Measurements from ENCODE around the gene SLC37A2.

Gene SLC37A2

DNA sequence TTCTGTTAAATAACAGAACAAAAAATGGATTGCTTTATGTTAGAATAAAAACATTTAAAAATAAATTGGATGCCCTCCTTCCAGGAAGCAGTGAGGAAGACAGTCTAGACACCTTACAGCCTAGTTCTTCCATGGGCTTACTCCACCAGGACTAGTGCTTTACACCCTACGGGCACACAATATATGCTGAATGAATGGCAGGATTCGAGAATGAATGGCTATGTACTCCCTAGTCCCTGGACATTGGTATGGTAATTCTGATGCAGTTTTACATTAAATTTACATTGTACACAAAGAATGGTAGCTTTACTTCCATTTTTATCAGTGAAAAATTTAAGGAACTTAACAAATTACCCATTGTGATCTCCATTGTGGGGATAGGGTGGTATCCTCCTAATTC is 31.6 kb downstream of the SLC37A2 start:
- Histone ChIP-seq H3K4me1 (peaks cover 0 to 7% (median 3%) of the 10 kb centered on the region in 4 donors), H3K27ac (no peak overlapping the region), H3K9me3 (no peaks in the 10 kb centered on the region), H3K27me3 (no peaks in the 10 kb centered on the region), H3K4me3 (no peak overlapping the region), H3K36me3 (peaks cover 15 to 49% (median 28%) of the 10 kb centered on the region in 3 donors)
- intact Hi-C loops (cut with DNase I; ENCODE audit: low total_unique reads): no loop called here
- TF ChIP-seq, protein P1, sequence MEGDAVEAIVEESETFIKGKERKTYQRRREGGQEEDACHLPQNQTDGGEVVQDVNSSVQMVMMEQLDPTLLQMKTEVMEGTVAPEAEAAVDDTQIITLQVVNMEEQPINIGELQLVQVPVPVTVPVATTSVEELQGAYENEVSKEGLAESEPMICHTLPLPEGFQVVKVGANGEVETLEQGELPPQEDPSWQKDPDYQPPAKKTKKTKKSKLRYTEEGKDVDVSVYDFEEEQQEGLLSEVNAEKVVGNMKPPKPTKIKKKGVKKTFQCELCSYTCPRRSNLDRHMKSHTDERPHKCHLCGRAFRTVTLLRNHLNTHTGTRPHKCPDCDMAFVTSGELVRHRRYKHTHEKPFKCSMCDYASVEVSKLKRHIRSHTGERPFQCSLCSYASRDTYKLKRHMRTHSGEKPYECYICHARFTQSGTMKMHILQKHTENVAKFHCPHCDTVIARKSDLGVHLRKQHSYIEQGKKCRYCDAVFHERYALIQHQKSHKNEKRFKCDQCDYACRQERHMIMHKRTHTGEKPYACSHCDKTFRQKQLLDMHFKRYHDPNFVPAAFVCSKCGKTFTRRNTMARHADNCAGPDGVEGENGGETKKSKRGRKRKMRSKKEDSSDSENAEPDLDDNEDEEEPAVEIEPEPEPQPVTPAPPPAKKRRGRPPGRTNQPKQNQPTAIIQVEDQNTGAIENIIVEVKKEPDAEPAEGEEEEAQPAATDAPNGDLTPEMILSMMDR (IDR thresholded peaks at IDR 0.05): no peak
- DNase-seq: no peak

DNA sequence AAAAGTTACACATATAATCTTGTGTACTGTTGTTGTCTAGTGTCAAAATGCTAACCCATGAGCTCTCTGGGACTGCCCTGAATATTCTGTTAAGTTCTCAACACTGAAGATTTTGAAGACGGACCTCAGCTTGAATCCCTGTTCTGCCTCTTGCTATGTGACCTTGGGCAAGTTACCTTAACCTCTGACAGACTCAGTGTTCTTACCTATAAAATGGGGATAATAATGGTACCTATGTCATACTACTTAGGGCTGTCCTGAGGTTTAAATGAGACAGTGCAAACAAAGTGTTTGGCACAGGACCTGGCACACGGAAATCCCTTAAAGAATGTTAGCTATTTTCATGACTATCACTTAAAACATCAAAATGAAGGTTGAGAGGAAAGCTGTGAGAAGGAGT is 37.0 kb downstream of the SLC37A2 start:
- no peaks in the 10 kb centered on the region for H3K27me3 ChIP-seq
- no peak for DNase-seq
- intact Hi-C loops (cut with DNase I; ENCODE audit: low total_unique reads): no loop called here
- TF ChIP-seq, protein P1 (IDR thresholded peaks at IDR 0.05): no peak
- H3K9me3 ChIP-seq: no peaks in the 10 kb centered on the region
- no peak overlapping the region for H3K4me3 ChIP-seq
- H3K36me3 ChIP-seq: peaks cover 15 to 72% (median 42%) of the 10 kb centered on the region in 3 donors
- H3K4me1 ChIP-seq: no peaks in the 10 kb centered on the region
- H3K27ac ChIP-seq: no peak overlapping the region

DNA sequence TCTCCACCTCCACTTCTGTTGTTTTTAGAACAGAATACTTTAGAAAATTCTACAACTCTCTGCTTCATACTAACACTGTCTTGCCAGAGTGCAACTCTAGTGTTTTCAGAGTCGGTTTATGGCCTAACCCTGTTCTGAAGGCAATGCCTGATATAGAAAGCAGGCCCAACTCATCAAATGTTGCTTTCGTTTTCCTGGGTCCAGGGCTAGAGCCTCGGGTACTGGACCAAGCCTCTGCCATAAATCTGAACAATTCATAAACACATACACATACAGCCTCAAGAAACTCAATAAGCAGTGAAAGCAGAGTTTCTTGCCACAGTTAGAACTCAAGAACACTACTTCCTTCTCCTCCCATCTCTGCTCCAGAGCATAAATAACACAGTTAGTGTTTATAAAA is 38.5 kb downstream of the SLC37A2 start:
- TF ChIP-seq, protein P1 (IDR thresholded peaks at IDR 0.05): no peak
- DNase-seq: no peak
- Histone ChIP-seq H3K27ac (no peak overlapping the region), H3K9me3 (no peaks in the 10 kb centered on the region), H3K27me3 (no peaks in the 10 kb centered on the region), H3K36me3 (peaks cover 10 to 61% (median 36%) of the 10 kb centered on the region in 3 donors), H3K4me3 (no peak overlapping the region), H3K4me1 (no peaks in the 10 kb centered on the region)
- intact Hi-C loops (cut with DNase I; ENCODE audit: low total_unique reads): no loop called here

DNA sequence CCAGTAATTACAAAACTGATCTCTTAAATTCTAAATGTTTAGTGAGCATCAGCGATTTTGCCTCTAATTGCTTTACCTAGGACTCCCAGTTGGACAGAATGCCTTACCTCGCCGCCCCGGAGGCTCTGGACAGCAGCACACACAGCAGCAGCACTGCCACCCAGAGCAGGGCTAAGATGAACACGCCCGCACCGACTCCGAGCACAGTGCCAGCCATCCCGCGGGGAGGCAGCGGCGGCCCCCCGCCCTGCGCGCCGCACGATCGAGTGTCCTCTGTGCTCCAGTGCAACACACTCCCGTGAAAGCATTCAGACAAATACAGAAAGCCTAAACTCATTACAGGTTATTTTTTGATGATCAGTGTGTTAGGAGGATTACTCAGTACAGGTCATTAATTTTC is 38.9 kb downstream of the SLC37A2 start:
- Histone ChIP-seq H3K27ac (no peak overlapping the region), H3K9me3 (no peaks in the 10 kb centered on the region), H3K27me3 (no peaks in the 10 kb centered on the region), H3K36me3 (peaks cover 7 to 57% (median 32%) of the 10 kb centered on the region in 3 donors), H3K4me3 (no peak overlapping the region), H3K4me1 (no peaks in the 10 kb centered on the region)
- TF ChIP-seq, protein P1 (IDR thresholded peaks at IDR 0.05): no peak
- intact Hi-C loops (cut with DNase I; ENCODE audit: low total_unique reads): no loop called here
- no peak for DNase-seq

DNA sequence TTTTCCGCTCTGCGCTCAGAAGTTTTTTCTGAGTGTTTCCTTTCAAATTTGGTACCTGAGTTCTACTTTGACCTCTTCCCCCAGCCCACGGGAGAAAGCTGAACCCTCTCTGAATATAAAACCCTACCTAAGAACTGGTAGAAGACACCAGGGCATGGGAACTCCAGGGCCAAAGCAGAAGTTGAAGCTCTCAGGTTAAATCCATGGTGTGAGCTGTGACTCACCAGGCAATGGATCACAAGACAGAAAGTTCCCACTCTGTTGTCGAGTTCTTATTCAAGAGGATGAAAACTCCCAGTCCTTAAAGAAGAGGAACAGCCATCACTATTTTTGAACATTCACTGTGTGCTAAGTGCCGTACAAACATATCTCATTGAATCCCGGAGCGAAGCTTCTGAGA is 39.4 kb downstream of the SLC37A2 start:
- TF ChIP-seq, protein P1 (IDR thresholded peaks at IDR 0.05): no peak
- Histone ChIP-seq H3K36me3 (peaks cover 2 to 52% (median 27%) of the 10 kb centered on the region in 3 donors), H3K27ac (no peak overlapping the region), H3K4me1 (no peaks in the 10 kb centered on the region), H3K4me3 (no peak overlapping the region), H3K9me3 (no peaks in the 10 kb centered on the region), H3K27me3 (no peaks in the 10 kb centered on the region)
- intact Hi-C loops (cut with DNase I; ENCODE audit: low total_unique reads): no loop called here
- no peak for DNase-seq

DNA sequence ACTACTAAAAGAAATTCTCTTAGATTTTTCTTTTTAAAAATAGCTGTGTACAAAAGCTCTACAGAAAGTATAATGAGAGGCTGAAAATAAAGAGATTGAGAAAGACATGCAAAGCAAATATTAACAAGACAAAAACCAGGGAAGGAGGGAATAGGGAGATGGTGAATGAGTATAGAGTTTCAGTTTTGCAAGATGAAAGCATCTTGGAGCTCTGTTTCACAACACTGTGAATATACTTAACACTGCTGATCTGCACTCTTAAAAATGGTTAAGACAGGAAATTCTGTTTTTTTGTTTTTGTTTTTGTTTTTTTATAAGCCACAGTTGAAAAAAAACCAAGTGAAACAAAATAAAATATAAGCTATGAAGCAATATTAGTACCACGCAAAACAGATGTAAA is 42.8 kb downstream of the SLC37A2 start:
- no peak for DNase-seq
- peaks cover 0 to 18% (median 3%) of the 10 kb centered on the region in 3 donors for H3K36me3 ChIP-seq
- intact Hi-C loops (cut with DNase I; ENCODE audit: low total_unique reads): no loop called here
- no peak overlapping the region for H3K27ac ChIP-seq
- TF ChIP-seq, protein P1 (IDR thresholded peaks at IDR 0.05): no peak
- no peaks in the 10 kb centered on the region for H3K9me3 ChIP-seq
- no peaks in the 10 kb centered on the region for H3K27me3 ChIP-seq
- no peak overlapping the region for H3K4me3 ChIP-seq
- peaks cover 0 to 8% (median 2%) of the 10 kb centered on the region in 4 donors for H3K4me1 ChIP-seq
